CD14-positive monocyte (primary cell): ENCODE data around the gene HEYL. TPM values are rescaled to one million over a fixed set of nuclear protein-coding genes. Genes with fewer than 3 reads are reported as not detected.

Experiments
- DNase-seq, 3 donors: peaks; one replicate each; pipeline ENCODE4 v3.0.0-alpha.2; 2011 to 2022
- H2AFZ ChIP-seq: 2 replicates; pipeline ENCODE4 v1.6.0; 2012; ENCODE audit warnings: mild to moderate bottlenecking, low read depth, low read length, inconsistent platforms; ENCODE audit not compliant: insufficient read depth, poor library complexity, severe bottlenecking
- H3K27ac ChIP-seq, 2 donors: 1 replicate in 1 of 2; 2 replicates in 1 of 2; pipeline ENCODE4 v1.5.1; 2012 to 2013; ENCODE audit warnings: low read length in 2 of 2, control low read depth in 1 of 2, inconsistent platforms in 1 of 2, low read depth in 1 of 2, mild to moderate bottlenecking in 1 of 2
- H3K27me3 ChIP-seq, 2 donors: one replicate each; pipeline versions ENCODE4 v1.6.0 to v1.6.1; 2011 to 2013; ENCODE audit warnings: low read length in 2 of 2; ENCODE audit not compliant: control insufficient read depth in 2 of 2, insufficient read depth in 2 of 2
- H3K36me3 ChIP-seq, 2 donors: replicated peaks in 1 of 2; 1 replicate in 1 of 2; 2 replicates in 1 of 2; pipeline versions ENCODE4 v1.5.1 to v1.6.1; 2012 to 2013; ENCODE audit warnings: low read length in 2 of 2, control low read depth in 1 of 2, inconsistent platforms in 1 of 2, mild to moderate bottlenecking in 1 of 2; ENCODE audit not compliant: insufficient read depth in 2 of 2, control insufficient read depth in 1 of 2
- H3K4me1 ChIP-seq, 2 donors: 1 replicate in 1 of 2; 2 replicates in 1 of 2; pipeline versions ENCODE4 v1.5.1 to v1.6.1; 2012 to 2013; ENCODE audit warnings: low read length in 2 of 2, control low read depth in 1 of 2, inconsistent platforms in 1 of 2, mild to moderate bottlenecking in 1 of 2, moderate library complexity in 1 of 2; ENCODE audit not compliant: insufficient read depth in 2 of 2, control insufficient read depth in 1 of 2
- H3K4me2 ChIP-seq: replicated peaks from 2 replicates; pipeline ENCODE3; 2012; ENCODE audit warnings: low read length, moderate library complexity, mild to moderate bottlenecking; ENCODE audit not compliant: poor library complexity, severe bottlenecking; ENCODE audit errors: extremely low read depth
- H3K4me3 ChIP-seq, 3 experiments: fragments of 200-600 bp in 1 of 3; sonication (generic) in 1 of 3; replicated peaks in 1 of 3; 1 replicate in 2 of 3; 2 replicates in 1 of 3; pipeline ENCODE4 v1.5.1; 2011 to 2013; ENCODE audit warnings: low read length in 3 of 3, mild to moderate bottlenecking in 3 of 3, control low read depth in 2 of 3, low read depth in 2 of 3, inconsistent platforms in 1 of 3, moderate library complexity in 1 of 3
- H3K79me2 ChIP-seq: 2 replicates; pipeline ENCODE4 v1.6.0; 2012; ENCODE audit warnings: mild to moderate bottlenecking, control low read depth, inconsistent platforms, low read length, moderate library complexity; ENCODE audit not compliant: insufficient read depth
- H3K9ac ChIP-seq: 2 replicates; pipeline ENCODE4 v1.6.0; 2017; ENCODE audit warnings: low read length, mild to moderate bottlenecking; ENCODE audit not compliant: insufficient read depth, poor library complexity, severe bottlenecking
- H3K9me3 ChIP-seq, 2 donors: replicated peaks in 1 of 2; 1 replicate in 1 of 2; 2 replicates in 1 of 2; pipeline versions ENCODE4 v1.5.1 to v1.6.1; 2012 to 2013; ENCODE audit warnings: low read length in 2 of 2, control low read depth in 1 of 2; ENCODE audit not compliant: control insufficient read depth in 1 of 2, insufficient read depth in 1 of 2
- H4K20me1 ChIP-seq: 2 replicates; pipeline ENCODE4 v1.6.0; 2012; ENCODE audit warnings: mild to moderate bottlenecking, low read length, control low read depth, moderate library complexity; ENCODE audit not compliant: insufficient read depth
- H3K27ac Mint-ChIP-seq, 7 donors: one replicate each; pipeline ENCODE4 v1.8.0; 2020; ENCODE audit warnings: mild to moderate bottlenecking in 7 of 7, mixed read lengths in 7 of 7, moderate library complexity in 6 of 7, inconsistent platforms in 2 of 7
- H3K27me3 Mint-ChIP-seq, 3 donors: one replicate each; pipeline ENCODE4 v1.8.0; 2021 to 2022; ENCODE audit warnings: low read depth in 3 of 3, mild to moderate bottlenecking in 3 of 3, mixed read lengths in 3 of 3, moderate library complexity in 3 of 3, inconsistent platforms in 1 of 3
- H3K36me3 Mint-ChIP-seq, 2 donors: one replicate each; pipeline ENCODE4 v1.8.0; 2020; ENCODE audit warnings: mixed read lengths in 2 of 2, inconsistent platforms in 1 of 2, mild to moderate bottlenecking in 1 of 2
- H3K4me1 Mint-ChIP-seq: one replicate; pipeline ENCODE4 v1.8.0; 2020; ENCODE audit warnings: mild to moderate bottlenecking, mixed read lengths
- H3K4me3 Mint-ChIP-seq, 2 donors: one replicate each; pipeline ENCODE4 v1.8.0; 2020; ENCODE audit warnings: mild to moderate bottlenecking in 2 of 2, mixed read lengths in 2 of 2, moderate library complexity in 1 of 2
- H3K9me3 Mint-ChIP-seq, 7 donors: one replicate each; pipeline ENCODE4 v1.8.0; 2020 to 2022; ENCODE audit warnings: mixed read lengths in 7 of 7, mild to moderate bottlenecking in 6 of 7, moderate library complexity in 6 of 7, inconsistent platforms in 2 of 7
- WGBS: methylation state at CpG from one replicate; pipeline ENCODE4 v1.1.5; 2013; ENCODE audit warnings: missing lambda C conversion rate; ENCODE audit not compliant: insufficient coverage; 5-methylcytosine and 5-hydroxymethylcytosine counted together
- intact Hi-C, 2 donors: fragments of 100-400 bp; cut with micrococcal nuclease; formaldehyde crosslinking; loops; one replicate each; pipeline versions ENCODE4 v1.15.0 to v1.15.1; 2023
- polyA plus RNA-seq, 3 donors: library from polyadenylated mRNA; depleted of rRNA in 1 of 3; unstranded in 2 of 3; stranded (reverse) in 1 of 3; fragments of 300-500 nt in 2 of 3; fragments of >200 nt in 1 of 3; fragmentation: Illumina TruSeq in 2 of 3; gene quantifications; 1 replicate in 2 of 3; 2 replicates in 1 of 3; pipeline ENCODE4 v1.2.3, GENCODE V29; 2012 to 2021
- TF ChIP-seq, protein P1 (sequence below): fragments of 200-600 bp; IDR thresholded peaks from one replicate; pipeline ENCODE4 v1.8.0; 2022; ENCODE audit warnings: antibody characterized with exemption, mild to moderate bottlenecking

The HEYL gene
- polyA plus RNA-seq, 3 donors: 0.04 to 0.15 (median 0.15) TPM

DNA sequence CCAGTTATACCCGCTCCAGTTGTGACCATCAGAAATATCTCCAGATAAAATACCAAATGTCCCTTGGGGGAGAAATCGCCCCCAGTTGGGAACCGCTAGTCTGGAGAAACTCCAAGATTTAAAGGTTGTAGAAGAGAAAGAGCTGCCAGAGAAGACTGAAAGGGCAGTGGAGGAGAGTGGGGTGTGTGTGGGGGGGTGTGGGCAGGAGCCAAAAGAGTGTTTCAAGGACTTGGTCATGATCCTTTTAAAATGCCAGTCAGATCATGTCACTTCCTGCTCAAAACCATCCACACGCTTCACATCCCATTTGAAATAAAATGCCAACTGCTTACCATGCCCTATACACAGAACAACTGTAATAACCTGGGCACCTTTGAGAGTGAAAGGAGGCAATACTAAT, 3.4 kb upstream of the HEYL start:
- Histone ChIP-seq H3K27ac (no peak overlapping the region), H3K79me2 (no peaks in the 10 kb centered on the region), H4K20me1 (no peaks in the 10 kb centered on the region), H3K27me3 (peaks cover 8 to 13% of the 10 kb centered on the region in 2 donors), H3K4me3 (no peak overlapping the region), H3K9me3 (peaks cover 6 to 8% of the 10 kb centered on the region in 2 donors), H3K9ac (no peak overlapping the region), H3K36me3 (no peaks in the 10 kb centered on the region), H2AFZ (no peak overlapping the region), H3K4me2 (no peak overlapping the region), H3K4me1 (peaks cover 3 to 15% of the 10 kb centered on the region in 2 donors)
- H3K4me3 Mint-ChIP-seq: no peak overlapping the region
- H3K4me1 Mint-ChIP-seq: peaks cover 5% of the 10 kb centered on the region
- H3K27ac Mint-ChIP-seq: no peak overlapping the region
- intact Hi-C loops: no loop called here
- TF ChIP-seq, protein P1, sequence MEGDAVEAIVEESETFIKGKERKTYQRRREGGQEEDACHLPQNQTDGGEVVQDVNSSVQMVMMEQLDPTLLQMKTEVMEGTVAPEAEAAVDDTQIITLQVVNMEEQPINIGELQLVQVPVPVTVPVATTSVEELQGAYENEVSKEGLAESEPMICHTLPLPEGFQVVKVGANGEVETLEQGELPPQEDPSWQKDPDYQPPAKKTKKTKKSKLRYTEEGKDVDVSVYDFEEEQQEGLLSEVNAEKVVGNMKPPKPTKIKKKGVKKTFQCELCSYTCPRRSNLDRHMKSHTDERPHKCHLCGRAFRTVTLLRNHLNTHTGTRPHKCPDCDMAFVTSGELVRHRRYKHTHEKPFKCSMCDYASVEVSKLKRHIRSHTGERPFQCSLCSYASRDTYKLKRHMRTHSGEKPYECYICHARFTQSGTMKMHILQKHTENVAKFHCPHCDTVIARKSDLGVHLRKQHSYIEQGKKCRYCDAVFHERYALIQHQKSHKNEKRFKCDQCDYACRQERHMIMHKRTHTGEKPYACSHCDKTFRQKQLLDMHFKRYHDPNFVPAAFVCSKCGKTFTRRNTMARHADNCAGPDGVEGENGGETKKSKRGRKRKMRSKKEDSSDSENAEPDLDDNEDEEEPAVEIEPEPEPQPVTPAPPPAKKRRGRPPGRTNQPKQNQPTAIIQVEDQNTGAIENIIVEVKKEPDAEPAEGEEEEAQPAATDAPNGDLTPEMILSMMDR: no peak
- H3K36me3 Mint-ChIP-seq: no peaks in the 10 kb centered on the region
- WGBS: 92% methylated on average over 2 of the region's 4 CpGs
- DNase-seq: no peak
- peaks cover 8 to 21% (median 18%) of the 10 kb centered on the region in 3 donors for H3K27me3 Mint-ChIP-seq
- peaks cover 4 to 11% (median 9%) of the 10 kb centered on the region in 7 donors for H3K9me3 Mint-ChIP-seq

GRCh38 chr1:39640861-39641260, 1.4 kb upstream of the HEYL start:
- DNase-seq: no peak
- Histone ChIP-seq H3K9me3 (peaks cover 6 to 8% of the 10 kb centered on the region in 2 donors), H3K27me3 (peaks cover 8 to 13% of the 10 kb centered on the region in 2 donors), H3K9ac (no peak overlapping the region), H3K4me2 (no peak overlapping the region), H3K4me3 (no peak overlapping the region), H3K4me1 (peaks cover 3 to 15% of the 10 kb centered on the region in 2 donors), H4K20me1 (no peaks in the 10 kb centered on the region), H3K79me2 (no peaks in the 10 kb centered on the region), H2AFZ (no peak overlapping the region), H3K36me3 (no peaks in the 10 kb centered on the region), H3K27ac (no peak overlapping the region)
- Mint-ChIP-seq H3K27ac (no peak overlapping the region), H3K4me3 (no peak overlapping the region), H3K36me3 (no peaks in the 10 kb centered on the region), H3K4me1 (peaks cover 5% of the 10 kb centered on the region), H3K27me3 (peaks cover 8 to 25% (median 18%) of the 10 kb centered on the region in 3 donors), H3K9me3 (peaks cover 4 to 11% (median 9%) of the 10 kb centered on the region in 7 donors)
- intact Hi-C loops: no loop called here
- TF ChIP-seq, protein P1: no peak
- 85% methylated on average over 8 of the region's 8 CpGs for WGBS
